GM18511 (cell line): Measurements from ENCODE around the gene ATP5F1D.

Source experiments
- ATAC-seq: cut with Tn5 transposase; IDR thresholded peaks from one replicate; pipeline ENCODE4 v1.9.1; 2021; ENCODE audit warnings: mild to moderate bottlenecking, moderate library complexity; ENCODE audit not compliant: unreplicated experiment

ATP5F1D gene

DNA sequence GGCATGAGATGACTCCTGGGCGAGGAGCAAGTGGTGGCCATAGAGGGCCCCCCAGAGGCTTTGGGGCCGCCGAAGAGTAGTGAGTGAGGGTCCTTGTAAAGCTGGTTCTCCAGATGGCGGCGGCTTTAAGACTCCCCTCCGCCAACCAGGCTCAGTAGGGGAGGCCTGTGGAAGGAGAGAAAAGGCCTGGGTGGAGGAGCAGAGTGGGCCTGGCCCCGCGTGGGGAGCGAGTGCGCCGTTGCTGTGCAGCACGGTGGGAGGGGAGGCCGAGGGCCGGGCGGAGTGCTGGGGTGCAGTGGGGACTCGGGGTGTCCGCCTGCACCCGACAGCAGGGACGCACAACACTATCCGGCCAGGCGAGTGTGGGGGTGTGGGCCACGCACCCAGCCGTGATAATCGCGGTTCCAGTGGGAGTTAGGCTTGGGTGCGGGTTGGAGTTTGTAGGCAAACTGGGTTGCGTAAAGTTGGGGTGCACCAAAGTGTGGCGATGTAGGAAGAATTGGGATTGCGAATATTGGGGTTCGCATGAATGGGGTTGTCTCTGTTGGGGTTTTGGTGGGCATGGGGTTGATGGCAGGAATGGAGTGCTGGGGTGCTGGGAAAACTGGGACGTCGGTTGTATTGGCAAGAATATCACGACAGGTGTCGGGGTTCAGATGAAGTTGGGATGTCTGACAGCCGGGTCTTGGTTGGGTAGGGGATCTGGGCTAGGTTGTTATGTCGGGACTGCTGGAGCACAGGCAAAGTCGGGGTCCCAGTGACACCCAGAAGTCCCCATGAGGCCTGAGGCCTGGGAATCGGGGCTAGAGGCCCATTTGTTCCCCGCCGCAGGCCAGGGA is 26.9 kb downstream of the ATP5F1D start:
- no peak for ATAC-seq

GRCh38 chr19:1269065-1269477 is 27.5 kb downstream of the ATP5F1D start, which contains the start of gene CIRBP:
TSS of gene CIRBP (plus strand) at chr19:1269332. CDS start at chr19:1270934, 1,602 bp downstream.
- ATAC-seq: peak; percentile 55

DNA sequence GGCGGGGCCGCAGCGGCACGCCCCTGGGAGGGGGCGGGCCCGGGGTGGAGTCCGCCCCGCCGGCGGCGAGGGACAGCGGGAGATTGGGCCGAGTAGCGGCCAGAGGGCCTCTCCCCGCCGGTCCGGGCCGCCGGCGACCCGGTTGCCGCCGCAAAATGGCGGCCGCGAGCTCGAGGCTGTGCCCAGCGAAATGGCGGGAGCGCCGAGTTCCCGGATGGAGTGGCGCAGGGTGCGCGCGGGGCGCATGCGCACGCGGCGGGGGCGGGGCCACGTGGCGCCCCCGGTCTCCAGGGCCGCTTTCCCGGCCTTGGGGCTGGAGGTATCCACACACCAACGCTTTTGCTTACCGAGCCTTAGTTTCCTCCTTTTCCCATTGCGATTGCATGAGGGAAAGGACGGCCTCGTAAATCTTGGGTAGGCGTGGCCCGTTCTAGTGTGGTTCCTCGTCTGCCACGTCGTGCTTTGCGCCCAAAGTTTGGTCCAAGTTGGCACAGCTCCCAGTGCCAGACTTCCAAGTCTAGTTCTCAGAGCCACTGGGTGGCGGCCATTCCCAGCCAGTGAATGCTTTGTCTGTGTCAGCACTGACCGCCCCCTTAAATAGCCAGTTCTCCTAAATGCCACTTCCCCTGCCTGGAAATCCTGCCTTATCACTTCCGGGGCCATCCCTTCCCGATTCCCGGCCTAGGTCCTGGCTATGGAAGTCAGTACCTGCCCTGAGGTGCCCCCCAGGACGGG is 28.1 kb downstream of the ATP5F1D start:
- peak; percentile 29 for ATAC-seq

GRCh38 chr19:1270213-1270853 is 28.8 kb downstream of the ATP5F1D start:
- ATAC-seq: no peak

- no peak for ATAC-seq
Measured at GRCh38 chr19:1270854-1271527, 29.4 kb downstream of the ATP5F1D start.

DNA sequence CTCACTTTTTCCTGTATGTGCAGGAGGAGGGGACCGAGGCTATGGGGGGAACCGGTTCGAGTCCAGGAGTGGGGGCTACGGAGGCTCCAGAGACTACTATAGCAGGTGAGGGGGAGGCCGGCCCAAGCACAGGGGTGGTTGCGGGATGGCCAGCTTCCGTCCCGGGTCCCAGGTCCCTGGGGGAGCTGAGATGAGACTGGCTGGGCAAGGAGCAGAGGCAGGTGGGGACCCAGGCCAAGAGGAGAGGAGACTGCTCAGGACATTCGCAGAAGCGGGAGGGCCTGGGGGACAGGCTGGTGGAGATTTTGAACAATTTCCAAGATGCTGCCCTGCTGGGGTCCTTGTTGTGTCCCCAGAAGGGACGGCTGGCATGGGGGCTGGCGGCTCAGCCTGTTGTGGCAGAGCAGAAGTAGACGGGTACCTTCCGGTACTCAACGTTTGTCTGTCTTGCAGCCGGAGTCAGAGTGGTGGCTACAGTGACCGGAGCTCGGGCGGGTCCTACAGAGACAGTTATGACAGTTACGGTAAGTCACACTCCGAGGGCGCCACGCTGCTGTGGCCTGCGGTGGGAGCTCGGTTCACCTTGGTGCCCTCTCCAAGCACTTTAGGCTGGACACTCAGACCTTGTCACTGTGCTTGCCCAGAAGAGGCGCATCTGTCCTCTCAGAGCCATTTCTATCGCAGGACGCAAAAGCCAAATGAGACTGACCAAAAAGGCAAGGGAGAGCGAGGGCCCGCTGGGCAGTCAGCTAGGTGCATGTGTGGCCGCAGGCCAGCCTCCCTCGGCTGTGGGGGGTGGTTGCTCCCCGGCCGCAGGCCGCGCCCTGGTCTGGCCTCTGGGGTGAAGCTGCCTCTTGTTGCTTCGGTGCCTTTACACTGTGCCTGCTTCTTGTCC is 30.2 kb downstream of the ATP5F1D start:
- no peak for ATAC-seq

GRCh38 chr19:1272423-1273262 is 31.1 kb downstream of the ATP5F1D start:
- ATAC-seq: no peak

DNA sequence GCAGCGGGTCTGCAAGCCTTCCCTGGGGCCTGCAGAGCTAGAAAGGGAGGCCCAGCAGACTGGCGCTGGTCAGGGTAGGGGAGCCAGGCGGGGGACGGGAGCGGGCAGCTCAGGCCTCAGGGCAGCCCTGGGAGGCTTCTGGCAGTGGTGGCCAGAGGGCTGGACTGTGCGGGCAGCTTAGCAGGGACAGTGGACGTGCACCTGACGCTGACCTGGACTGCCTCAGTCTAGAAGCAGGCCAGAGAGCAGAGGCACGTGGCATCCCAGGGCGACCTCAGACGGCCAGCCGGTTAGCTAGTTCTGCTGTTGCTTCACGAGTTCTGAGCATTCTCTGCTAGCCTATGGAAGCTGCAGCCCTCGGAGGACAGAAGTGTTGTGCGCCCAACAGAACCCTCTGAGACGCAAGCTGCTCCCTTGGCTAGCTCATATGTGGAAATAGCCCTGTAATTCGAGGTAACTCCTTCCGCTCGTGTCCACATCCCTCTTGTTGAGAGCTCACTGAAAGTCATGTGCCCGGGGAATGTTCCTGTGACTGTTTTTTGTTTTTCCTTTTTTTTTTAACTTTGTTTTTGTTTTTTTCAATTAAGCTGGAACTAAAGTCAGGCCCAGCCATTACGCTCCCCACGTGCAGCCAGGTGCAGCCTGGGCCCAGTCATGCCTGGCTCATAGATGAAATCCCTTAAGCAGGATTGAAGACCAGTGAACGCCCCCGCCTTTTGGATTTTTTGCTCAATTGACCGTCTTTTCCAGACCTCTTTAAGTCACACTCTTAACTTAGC is 31.9 kb downstream of the ATP5F1D start:
- no peak for ATAC-seq

DNA sequence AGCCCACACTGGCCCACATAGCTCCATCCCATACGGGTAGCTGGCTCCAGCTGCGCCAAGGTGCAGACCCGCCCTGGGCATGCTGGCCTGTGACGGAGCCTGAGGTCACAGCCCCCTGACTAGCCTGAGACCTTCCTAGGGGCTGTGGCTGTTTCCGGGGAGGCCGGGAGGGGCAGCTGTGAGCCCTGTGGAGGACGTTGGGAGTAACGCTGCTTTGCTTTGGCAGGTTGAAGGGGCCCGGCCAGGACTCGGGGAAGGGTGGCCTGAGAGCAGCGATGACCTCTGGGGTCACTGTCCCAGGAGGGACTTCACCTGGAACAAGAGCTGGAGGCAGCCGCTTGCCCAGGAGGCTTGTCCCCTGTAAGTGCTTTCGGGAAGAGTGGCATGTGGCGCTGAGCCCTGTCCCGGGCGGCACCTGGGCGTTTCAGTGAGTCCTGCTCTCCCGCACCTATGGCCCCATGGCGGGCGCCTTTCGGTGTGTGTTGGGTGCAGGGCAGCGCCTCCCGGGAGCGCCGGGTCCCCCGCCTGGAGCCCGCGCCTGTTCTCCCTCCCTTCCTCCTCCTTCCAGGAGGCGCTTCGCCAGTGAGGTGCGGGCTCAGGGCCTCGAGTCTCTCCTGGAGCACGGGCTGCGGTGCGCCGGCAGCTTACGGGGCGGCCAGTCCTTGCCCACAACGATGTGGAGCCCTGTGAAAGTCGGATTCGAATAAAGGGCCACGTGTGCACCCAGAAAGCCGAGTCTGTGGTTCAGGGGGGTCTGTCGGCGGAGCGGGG is 32.7 kb downstream of the ATP5F1D start:
- no peak for ATAC-seq

GRCh38 chr19:1274852-1275259 is 33.3 kb downstream of the ATP5F1D start:
- ATAC-seq: no peak

- ATAC-seq: peak; percentile 83
Measured at GRCh38 chr19:1275260-1275975, 33.9 kb downstream of the ATP5F1D start, which contains the start of gene FAM174C. TSS of gene FAM174C (plus strand) at chr19:1275530. CDS start at chr19:1275550, 20 bp downstream.

- ATAC-seq: no peak
Measured at GRCh38 chr19:1275976-1276627, 34.6 kb downstream of the ATP5F1D start.

DNA sequence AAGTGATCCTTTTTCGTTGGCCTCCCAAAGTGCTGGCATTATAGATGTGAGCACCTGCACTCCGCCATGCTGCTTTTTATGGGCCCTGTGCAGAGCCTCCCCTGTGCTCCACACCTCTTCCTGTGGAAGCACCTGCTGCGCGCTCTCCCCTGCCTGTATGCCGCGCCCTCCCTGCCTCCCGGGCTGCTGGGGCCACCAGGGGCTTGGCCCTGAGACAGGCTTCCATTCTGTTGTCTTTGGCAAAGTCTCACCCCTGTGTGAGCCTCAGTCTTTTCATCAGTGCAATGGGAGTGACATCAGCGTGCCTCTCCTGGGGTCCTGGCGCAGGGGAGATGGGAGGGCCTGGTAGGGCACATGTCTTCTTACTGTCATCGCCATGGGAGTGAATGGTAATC is 35.1 kb downstream of the ATP5F1D start:
- ATAC-seq: no peak

DNA sequence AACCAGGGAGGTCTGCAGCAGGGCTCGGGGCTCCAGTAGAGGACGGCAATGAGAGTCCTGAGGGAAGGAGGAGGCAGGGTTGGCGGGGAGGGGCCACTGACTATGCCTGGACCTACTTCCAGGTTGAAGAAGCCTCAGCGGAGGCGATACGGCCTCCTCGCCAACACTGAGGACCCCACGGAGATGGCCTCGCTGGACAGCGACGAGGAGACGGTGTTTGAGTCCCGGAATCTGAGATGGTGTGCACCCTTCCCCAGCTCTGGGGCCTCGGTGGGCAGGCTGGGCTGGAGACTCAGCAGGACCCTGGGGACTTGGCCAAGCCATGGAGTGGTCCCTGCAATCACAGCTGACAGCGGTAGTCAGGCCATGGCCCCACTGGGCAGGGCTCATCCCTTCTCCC is 35.5 kb downstream of the ATP5F1D start:
- ATAC-seq: no peak

- ATAC-seq: no peak
Measured at GRCh38 chr19:1278074-1278473, 36.5 kb downstream of the ATP5F1D start.
